K562 (cell line): ENCODE data around the gene TBL2. TPM values are rescaled to one million over a fixed set of nuclear protein-coding genes. Genes with fewer than 3 reads are reported as not detected.

Experiments used
- ATAC-seq: fragments of 200-7000 bp; cut with Tn5 transposase; 3 replicates; pipeline ENCODE4 v1.9.1; 2020; ENCODE audit warnings: moderate library complexity
- BruUV-seq: library from RNA; stranded (reverse); fragments of 400-500 nt; replicated peaks from 2 replicates; lab custom pipeline; 2021; lab: Mats Ljungman, UMichigan
- CTCF ChIA-PET: fragments of 300-600 bp; formaldehyde crosslinking; extraction: SDS; loops from one replicate; lab custom pipeline; 2021; ENCODE audit warnings: low intra/inter-chr PET ratio; lab: Yijun Ruan, JAX
- POLR2A ChIA-PET: fragments of 300-600, 350-650 bp; sonication (Branson Sonifier 250); formaldehyde crosslinking; extraction: SDS; loops from one replicate; lab custom pipeline; 2021; ENCODE audit warnings: antibody characterized with exemption, inconsistent platforms; lab: Yijun Ruan, JAX
- DNase-seq, 4 experiments: peaks; one replicate each; pipeline versions ENCODE4 v3.0.0 to v3.0.0-alpha.2; 2011 to 2018; ENCODE audit warnings: low spot score in 3 of 4, mixed read lengths in 3 of 4; ENCODE audit errors: extremely low read depth in 1 of 4
- FAIRE-seq: peaks from 2 replicates; lab custom pipeline; 2011; peaks lifted over from hg19 to GRCh38; lab: Jason Lieb, UNC
- H2AFZ ChIP-seq: 2 replicates; pipeline ENCODE4 v1.6.0; 2011; ENCODE audit warnings: low read depth, low read length, control low read depth, inconsistent platforms
- H3K27ac ChIP-seq: fragments of 200-600 bp; 3 replicates; pipeline ENCODE4 v1.8.0; 2011; ENCODE audit warnings: low read depth, mild to moderate bottlenecking, control low read depth, inconsistent platforms, low read length, moderate library complexity, mixed read lengths; ENCODE audit errors: extremely low read depth
- H3K27me3 ChIP-seq, 2 experiments: fragments of 300-600 bp in 1 of 2; 2 replicates in 1 of 2; 3 replicates in 1 of 2; pipeline versions ENCODE4 v1.6.0 to v1.8.0; 2011; ENCODE audit warnings: inconsistent platforms in 2 of 2, low read length in 2 of 2, mild to moderate bottlenecking in 1 of 2, mixed read lengths in 1 of 2, moderate library complexity in 1 of 2; ENCODE audit not compliant: control insufficient read depth in 2 of 2, insufficient read depth in 2 of 2
- H3K36me3 ChIP-seq: fragments of 300-600 bp; 3 replicates; pipeline ENCODE4 v1.8.0; 2011; ENCODE audit warnings: mild to moderate bottlenecking, low read length, inconsistent platforms; ENCODE audit not compliant: control insufficient read depth, insufficient read depth
- H3K4me1 ChIP-seq, 2 experiments: fragments of 200-600 bp in 1 of 2; replicated peaks in 1 of 2; 2 replicates in 1 of 2; 3 replicates in 1 of 2; pipeline versions ENCODE4 v1.5.1 to v1.8.0; 2011; ENCODE audit warnings: inconsistent platforms in 2 of 2, low read length in 2 of 2, mild to moderate bottlenecking in 1 of 2, mixed read lengths in 1 of 2, moderate library complexity in 1 of 2; ENCODE audit not compliant: control insufficient read depth in 2 of 2, insufficient read depth in 2 of 2
- H3K4me2 ChIP-seq: 2 replicates; pipeline ENCODE4 v1.6.1; 2011; ENCODE audit warnings: low read length, control low read depth, inconsistent platforms, mixed read lengths; ENCODE audit not compliant: insufficient read depth
- H3K4me3 ChIP-seq: fragments of 200-600 bp; sonication (generic), shearing (Covaris generic); 2 replicates; pipeline ENCODE4 v1.5.1; 2016; ENCODE audit warnings: control low read depth, inconsistent platforms
- H3K79me2 ChIP-seq: fragments of 200-600 bp; 3 replicates; pipeline ENCODE4 v1.8.0; 2011; ENCODE audit warnings: low read length, inconsistent platforms; ENCODE audit not compliant: control insufficient read depth, insufficient read depth
- H3K9ac ChIP-seq, 2 experiments: 2 replicates each; pipeline versions ENCODE4 v1.6.0 to v1.6.1; 2011; ENCODE audit warnings: low read depth in 2 of 2, low read length in 2 of 2, control low read depth in 1 of 2, inconsistent platforms in 1 of 2, mild to moderate bottlenecking in 1 of 2, mixed read lengths in 1 of 2; ENCODE audit not compliant: insufficient read depth in 1 of 2
- H3K9me1 ChIP-seq: one replicate; pipeline ENCODE4 v1.6.0; 2011; ENCODE audit warnings: inconsistent platforms, mild to moderate bottlenecking, low read length, moderate library complexity; ENCODE audit not compliant: control insufficient read depth, insufficient read depth
- H3K9me3 ChIP-seq: replicated peaks from 2 replicates; pipeline ENCODE4 v1.5.1; 2011; ENCODE audit warnings: low read depth, low read length, inconsistent platforms; ENCODE audit not compliant: control insufficient read depth, insufficient read depth
- H4K20me1 ChIP-seq: replicated peaks from 2 replicates; pipeline ENCODE4 v1.6.1; 2011; ENCODE audit warnings: low read length, inconsistent platforms, mixed read lengths; ENCODE audit not compliant: control insufficient read depth, insufficient read depth
- DACH1 ChIP-seq: fragments of 450-650 bp; IDR thresholded peaks from 2 replicates; pipeline ENCODE4 v1.6.1; 2018; ENCODE audit not compliant: partially characterized antibody
- E2F3 ChIP-seq: fragments of 250-450 bp; sonication (Bioruptor Pico); IDR thresholded peaks from 2 replicates; pipeline ENCODE4 v1.4.0; 2020; ENCODE audit warnings: mild to moderate bottlenecking
- EZH2 ChIP-seq: IDR thresholded peaks from 2 replicates; pipeline ENCODE4 v1.6.1; 2012; ENCODE audit warnings: low read depth, mild to moderate bottlenecking, inconsistent platforms, low read length, borderline replicate concordance
- KAT7 ChIP-seq: sonication (generic); formaldehyde crosslinking; IDR thresholded peaks from 2 replicates; pipeline ENCODE4 v1.8.0; 2022; ENCODE audit warnings: missing genetic modification reagents, mild to moderate bottlenecking, borderline replicate concordance
- KLF1 ChIP-seq: fragments of 450-650 bp; IDR thresholded peaks from 2 replicates; pipeline ENCODE4 v1.6.1; 2016; ENCODE audit warnings: missing genetic modification characterization, missing compliant biosample characterization
- NFRKB ChIP-seq: fragments of 450-650 bp; IDR thresholded peaks from 2 replicates; pipeline ENCODE4 v1.6.1; 2016; ENCODE audit warnings: low read depth
- PTBP1 ChIP-seq: fragments of 200-400 bp; formaldehyde crosslinking; IDR thresholded peaks from 2 replicates; pipeline ENCODE4 v1.6.1; 2017; ENCODE audit warnings: low read depth, low read length
- RUNX1 ChIP-seq: sonication (generic); IDR thresholded peaks from 2 replicates; pipeline ENCODE4 v1.6.1; 2016; ENCODE audit warnings: antibody characterized with exemption, low read depth
- SAFB ChIP-seq: fragments of 200-400 bp; formaldehyde crosslinking; IDR thresholded peaks from 2 replicates; pipeline ENCODE4 v1.6.1; 2017; ENCODE audit warnings: low read depth, low read length, borderline replicate concordance
- ZNF197 ChIP-seq: fragments of 200-800 bp; sonication (Bioruptor generic); IDR thresholded peaks from 2 replicates; pipeline ENCODE4 v1.6.1; 2016; ENCODE audit warnings: low read depth, missing genetic modification characterization, missing compliant biosample characterization
- ZNF282 ChIP-seq: sonication (generic); formaldehyde crosslinking; IDR thresholded peaks from 2 replicates; pipeline ENCODE4 v1.8.1; 2023; ENCODE audit warnings: missing genetic modification reagents
- ZNF57 ChIP-seq: fragments of 450-650 bp; formaldehyde crosslinking; IDR thresholded peaks from 2 replicates; pipeline ENCODE4 v1.4.0; 2020; ENCODE audit warnings: mild to moderate bottlenecking, moderate library complexity
- WGBS: fragments of 100-300 bp; shearing (Covaris generic); methylation state at CpG from one replicate; pipeline ENCODE4 v1.1.6; 2016; ENCODE audit warnings: low coverage, mixed read lengths; ENCODE audit not compliant: insufficient coverage; ENCODE audit errors: missing lambda C conversion rate; 5-methylcytosine and 5-hydroxymethylcytosine counted together
- in situ Hi-C: fragments of 300-500 bp; cut with MboI; formaldehyde crosslinking; loops from 4 replicates; pipeline ENCODE4 v1.15.0; 2018; ENCODE audit warnings: inconsistent platforms, mixed read lengths
- intact Hi-C: fragments of 100-400 bp; cut with micrococcal nuclease; formaldehyde crosslinking; loops from 2 replicates; pipeline ENCODE4 v1.14.2; 2022
- polyA plus RNA-seq, 8 experiments: library from polyadenylated mRNA; depleted of rRNA in 4 of 8; stranded (reverse) in 5 of 8; unstranded in 3 of 8; fragments of >200 nt; fragmentation: Nextera tagmentation in 2 of 8; fragmentation: Illumina TruSeq in 1 of 8; extraction: Ambion mirVana in 2 of 8; extraction: Trizol in 1 of 8; gene quantifications; 2 replicates each; pipeline versions ENCODE4 v1.2.1 to v1.2.3, GENCODE V29; 2011 to 2014; ENCODE audit warnings: inconsistent platforms in 1 of 8, missing spikeins in 1 of 8
- total RNA-seq, 7 experiments: library from RNA; depleted of rRNA in 6 of 7; stranded (reverse); fragments of >200 nt in 6 of 7; fragmentation: Illumina TruSeq in 2 of 7; extraction: Trizol in 2 of 7; gene quantifications; 2 replicates each; pipeline versions ENCODE4 v1.2.1 to v1.2.3, GENCODE V29; 2011 to 2021; ENCODE audit warnings: low replicate concordance in 1 of 7
- TF ChIP-seq, protein P1 (sequence below): fragments of 450-650 bp; formaldehyde crosslinking; IDR thresholded peaks from 2 replicates; pipeline ENCODE4 v1.4.0; 2022; ENCODE audit warnings: missing genetic modification characterization
- TF ChIP-seq, protein P2 (sequence below): conservative IDR thresholded peaks from 2 replicates; pipeline ENCODE4 v1.6.1; 2011; ENCODE audit warnings: low read depth, mild to moderate bottlenecking, low read length; ENCODE audit not compliant: control insufficient read depth
- TF ChIP-seq, protein P3 (sequence below): fragments of 250-450 bp; sonication (Bioruptor Pico); IDR thresholded peaks from 2 replicates; pipeline ENCODE4 v1.5.0; 2020; ENCODE audit warnings: mild to moderate bottlenecking, borderline replicate concordance

TBL2 gene
- total and polyA plus RNA-seq, 9 of the 15 experiments (the other 6 are each of a cell fraction or from before 2014, with no cell fraction given), result 2.5 to 123 (median 49.2) TPM

DNA sequence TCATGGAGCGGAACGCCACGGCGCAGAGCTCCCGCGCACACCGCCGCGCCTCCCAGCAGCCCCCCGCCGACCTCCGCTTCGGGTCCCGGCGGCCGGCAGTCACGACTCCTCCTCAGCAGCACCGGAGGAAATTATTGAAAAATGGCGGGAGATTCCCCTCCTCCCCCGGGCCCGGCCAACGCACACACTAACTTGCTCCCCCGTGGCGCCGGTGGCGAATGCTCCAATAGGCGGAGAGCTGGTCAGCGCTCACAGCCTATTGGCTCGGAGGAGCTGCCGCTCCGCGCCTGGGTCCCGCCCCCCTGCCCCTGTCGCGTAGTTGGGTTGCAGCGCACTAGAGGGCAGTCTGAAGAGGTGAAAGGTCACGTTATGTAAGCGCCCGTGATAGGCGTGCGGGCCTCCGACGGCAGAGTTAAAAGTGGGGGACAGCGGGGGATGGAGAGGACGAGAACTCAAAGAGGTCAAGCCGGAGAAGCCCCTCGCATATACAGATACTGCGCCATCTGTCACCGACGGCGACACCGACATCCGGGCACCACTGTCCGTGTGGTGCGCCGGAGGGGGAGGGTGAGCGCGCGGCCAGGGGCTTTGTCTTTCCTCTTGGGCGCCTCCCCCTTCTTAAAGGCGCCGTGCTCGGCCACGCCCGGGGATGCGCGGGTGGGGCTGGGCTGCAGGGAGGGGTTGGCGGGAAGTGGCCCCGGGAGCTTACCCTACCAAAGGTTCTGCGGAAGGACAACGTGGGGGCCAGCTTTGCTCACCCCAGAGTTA, 56.1 kb downstream of the TBL2 start, which contains the start of gene BAZ1B (continued):
- TF ChIP-seq EZH2, result no peak
- TF ChIP-seq, protein P1, sequence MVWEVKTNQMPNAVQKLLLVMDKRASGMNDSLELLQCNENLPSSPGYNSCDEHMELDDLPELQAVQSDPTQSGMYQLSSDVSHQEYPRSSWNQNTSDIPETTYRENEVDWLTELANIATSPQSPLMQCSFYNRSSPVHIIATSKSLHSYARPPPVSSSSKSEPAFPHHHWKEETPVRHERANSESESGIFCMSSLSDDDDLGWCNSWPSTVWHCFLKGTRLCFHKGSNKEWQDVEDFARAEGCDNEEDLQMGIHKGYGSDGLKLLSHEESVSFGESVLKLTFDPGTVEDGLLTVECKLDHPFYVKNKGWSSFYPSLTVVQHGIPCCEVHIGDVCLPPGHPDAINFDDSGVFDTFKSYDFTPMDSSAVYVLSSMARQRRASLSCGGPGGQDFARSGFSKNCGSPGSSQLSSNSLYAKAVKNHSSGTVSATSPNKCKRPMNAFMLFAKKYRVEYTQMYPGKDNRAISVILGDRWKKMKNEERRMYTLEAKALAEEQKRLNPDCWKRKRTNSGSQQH, result no peak
- no peak for TF ChIP-seq SAFB
- peak; percentile 93; the same call in 1 of the 2 replicates for TF ChIP-seq KLF1 (tag)
- TF ChIP-seq PTBP1, result 0 out of 2 replicates have a peak, but pooled peaks have one; percentile 30
- TF ChIP-seq E2F3 (CRISPR knock-in tag), result peak; percentile 100
- TF ChIP-seq DACH1, result no peak

DNA sequence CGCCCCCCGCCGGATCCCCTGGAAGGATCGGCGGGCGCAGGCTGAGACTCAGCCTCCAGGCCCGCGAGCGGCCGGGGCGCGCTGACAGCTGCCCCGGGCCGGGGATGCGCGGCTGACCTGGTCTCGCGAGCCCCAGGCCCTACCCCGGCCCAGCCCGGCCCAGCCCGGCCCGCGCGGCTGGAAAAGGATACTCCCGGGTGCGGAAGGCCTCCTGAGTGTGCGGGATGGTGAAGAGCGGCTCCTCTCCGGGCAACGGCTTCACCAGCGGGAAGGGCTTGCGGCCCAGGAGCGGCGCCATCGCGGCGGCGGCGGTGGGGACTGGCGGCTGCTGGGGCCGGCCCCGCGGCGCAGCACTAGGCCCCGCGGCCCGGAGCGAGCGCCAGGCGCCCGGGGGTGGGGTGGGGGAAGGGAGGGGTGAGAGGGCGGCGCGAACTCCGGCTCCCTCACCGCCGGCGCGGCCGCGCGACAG, 56.7 kb downstream of the TBL2 start:
- FAIRE-seq (no peak), ATAC-seq (peak; percentile 80), DNase-seq (peak; percentile 84 to 93 (median 92))
- intact Hi-C loops, result loop anchor here (2.0 kb wide), 2 partner anchors 35 to 57 kb away; partner anchors contain the start of genes BCL7B and TBL2
- in situ Hi-C loops, result no loop called here
- ChIA-PET POLR2A (interaction anchor here (0.5 to 3.9 kb wide), 24 partner anchors 9 to 211 kb away, joined by 3 to 22 read pairs (median 5); partner anchors contain the start of gene TBL2), CTCF (interaction anchor here (0.7 to 0.9 kb wide), 2 partner anchors 25 to 36 kb away, joined by 3 read pairs; partner anchors contain the start of gene BCL7B)
- H3K9me1 ChIP-seq, result peaks cover 3% of the 10 kb centered on the region
- no peaks in the 10 kb centered on the region for H3K27me3 ChIP-seq
- H3K4me2 ChIP-seq, result peak overlapping the region; percentile 93; the same call in 1 of the 2 replicates
- peak overlapping the region; percentile 90 to 98 for H3K9ac ChIP-seq
- WGBS, result under 1% methylated on average over 23 of the region's 62 CpGs
- H2AFZ ChIP-seq, result peak overlapping the region; percentile 99
- peaks cover 36% of the 10 kb centered on the region for H3K36me3 ChIP-seq
- peaks cover 51% of the 10 kb centered on the region for H3K79me2 ChIP-seq
- H3K4me3 ChIP-seq, result peak overlapping the region; percentile 95
- no TSS peak for BruUV-seq
- H3K27ac ChIP-seq, result peak overlapping the region; percentile 97
- peaks cover 26 to 34% of the 10 kb centered on the region in 2 experiments for H3K4me1 ChIP-seq
- no peaks in the 10 kb centered on the region for H3K9me3 ChIP-seq
- H4K20me1 ChIP-seq, result peaks cover 20% of the 10 kb centered on the region
- TF ChIP-seq, protein P2, sequence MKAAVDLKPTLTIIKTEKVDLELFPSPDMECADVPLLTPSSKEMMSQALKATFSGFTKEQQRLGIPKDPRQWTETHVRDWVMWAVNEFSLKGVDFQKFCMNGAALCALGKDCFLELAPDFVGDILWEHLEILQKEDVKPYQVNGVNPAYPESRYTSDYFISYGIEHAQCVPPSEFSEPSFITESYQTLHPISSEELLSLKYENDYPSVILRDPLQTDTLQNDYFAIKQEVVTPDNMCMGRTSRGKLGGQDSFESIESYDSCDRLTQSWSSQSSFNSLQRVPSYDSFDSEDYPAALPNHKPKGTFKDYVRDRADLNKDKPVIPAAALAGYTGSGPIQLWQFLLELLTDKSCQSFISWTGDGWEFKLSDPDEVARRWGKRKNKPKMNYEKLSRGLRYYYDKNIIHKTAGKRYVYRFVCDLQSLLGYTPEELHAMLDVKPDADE, result peak; percentile 35
- TF ChIP-seq KAT7 (CRISPR knock-in tag), result no peak
- TF ChIP-seq ZNF197 (CRISPR knock-in tag), result 0 out of 2 replicates have a peak, but pooled peaks have one; percentile 25
- TF ChIP-seq RUNX1, result no peak
- TF ChIP-seq ZNF282, result 0 out of 2 replicates have a peak, but pooled peaks have one; percentile 58
- TF ChIP-seq SAFB, result no peak
- no peak for TF ChIP-seq ZNF57 (CRISPR knock-in tag)
- TF ChIP-seq, protein P3, sequence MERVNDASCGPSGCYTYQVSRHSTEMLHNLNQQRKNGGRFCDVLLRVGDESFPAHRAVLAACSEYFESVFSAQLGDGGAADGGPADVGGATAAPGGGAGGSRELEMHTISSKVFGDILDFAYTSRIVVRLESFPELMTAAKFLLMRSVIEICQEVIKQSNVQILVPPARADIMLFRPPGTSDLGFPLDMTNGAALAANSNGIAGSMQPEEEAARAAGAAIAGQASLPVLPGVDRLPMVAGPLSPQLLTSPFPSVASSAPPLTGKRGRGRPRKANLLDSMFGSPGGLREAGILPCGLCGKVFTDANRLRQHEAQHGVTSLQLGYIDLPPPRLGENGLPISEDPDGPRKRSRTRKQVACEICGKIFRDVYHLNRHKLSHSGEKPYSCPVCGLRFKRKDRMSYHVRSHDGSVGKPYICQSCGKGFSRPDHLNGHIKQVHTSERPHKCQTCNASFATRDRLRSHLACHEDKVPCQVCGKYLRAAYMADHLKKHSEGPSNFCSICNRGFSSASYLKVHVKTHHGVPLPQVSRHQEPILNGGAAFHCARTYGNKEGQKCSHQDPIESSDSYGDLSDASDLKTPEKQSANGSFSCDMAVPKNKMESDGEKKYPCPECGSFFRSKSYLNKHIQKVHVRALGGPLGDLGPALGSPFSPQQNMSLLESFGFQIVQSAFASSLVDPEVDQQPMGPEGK, result no peak
- TF ChIP-seq NFRKB, result no peak
